ENCODE results near the gene HIGD2B.
"Not testable (repeated sequence)": the region's sequence is repeated elsewhere in the genome, so short reads cannot be mapped to it uniquely, and the experiment has no call there.

HIGD2B gene, protein sequence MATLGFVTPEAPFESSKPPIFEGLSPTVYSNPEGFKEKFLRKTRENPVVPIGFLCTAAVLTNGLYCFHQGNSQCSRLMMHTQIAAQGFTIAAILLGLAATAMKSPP
- 0 to 1.2 (median 0.04) reads per million in 3 experiments for total RNA-seq

DNA sequence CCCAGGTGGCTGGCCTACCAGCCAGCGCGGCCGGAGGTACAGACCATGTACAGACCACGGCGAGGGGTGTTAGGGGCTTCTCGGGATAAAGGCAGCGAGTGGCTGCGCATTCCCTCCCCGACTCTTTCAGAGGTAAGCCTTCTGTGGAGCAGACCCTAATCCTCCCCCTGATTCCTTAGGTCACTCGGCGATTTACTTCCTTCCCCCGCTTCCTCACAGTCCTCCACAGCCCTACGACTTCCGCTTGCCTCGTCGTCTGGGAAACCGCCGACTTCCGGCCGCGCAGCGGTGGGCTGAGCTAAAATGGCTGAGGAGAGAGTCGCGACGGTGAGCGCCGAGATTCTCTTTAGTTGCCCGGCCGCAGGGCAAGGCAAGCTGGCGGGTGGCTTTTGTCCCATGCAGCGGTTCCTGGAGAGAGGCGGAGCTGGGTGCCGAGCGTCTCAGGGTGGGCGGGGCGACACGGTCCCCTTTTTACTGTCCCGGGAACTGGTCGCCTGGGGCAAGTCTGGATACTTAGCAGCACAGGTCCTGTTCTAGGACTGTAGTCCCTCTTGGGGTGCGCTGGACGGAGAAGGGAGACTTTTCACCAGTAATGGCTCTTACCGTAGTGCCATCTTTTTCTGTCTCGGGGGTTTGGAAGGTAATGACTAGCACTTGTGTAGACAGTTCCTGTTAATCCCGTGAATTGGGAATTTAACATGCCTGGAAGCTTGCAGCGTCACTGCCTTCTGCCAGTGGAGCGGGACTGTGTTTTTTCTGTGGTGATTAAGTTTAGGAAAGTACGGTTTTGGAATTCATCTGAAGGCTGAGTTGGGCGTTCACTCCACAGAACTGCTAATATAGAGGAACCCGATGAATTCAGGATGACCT, at the start of gene HIGD2B, which contains the start of gene BBS4:
HIGD2B (minus strand) TSS at position 258 of the 870 bp plus-strand sequence. CDS start 9,808 bp downstream, outside the sequence.
BBS4 (plus strand) TSS at position 283 of the 870 bp plus-strand sequence; CDS start at position 304, 21 bp downstream.
- peak; percentile 83 for DNase-seq

DNA sequence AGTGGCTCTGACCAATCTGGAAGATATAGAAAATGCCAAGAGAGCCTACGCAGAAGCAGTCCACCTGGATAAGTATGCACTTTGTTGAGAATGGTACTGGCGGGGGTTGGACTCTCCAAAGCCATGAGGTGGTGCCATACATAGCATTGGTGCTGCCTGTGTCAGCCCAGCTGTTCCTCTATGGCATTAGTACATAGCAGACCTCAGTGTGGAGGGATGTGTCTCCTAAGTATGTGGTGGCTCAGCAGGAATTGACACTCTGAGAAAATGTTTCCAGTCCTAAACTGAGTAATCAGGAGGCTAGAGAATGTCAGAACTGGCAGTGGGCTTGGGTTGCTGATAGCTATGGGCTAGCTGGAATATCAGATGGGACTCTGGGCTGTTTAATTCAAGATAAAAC, 49.1 kb upstream of the HIGD2B start:
- no peak for DNase-seq

DNA sequence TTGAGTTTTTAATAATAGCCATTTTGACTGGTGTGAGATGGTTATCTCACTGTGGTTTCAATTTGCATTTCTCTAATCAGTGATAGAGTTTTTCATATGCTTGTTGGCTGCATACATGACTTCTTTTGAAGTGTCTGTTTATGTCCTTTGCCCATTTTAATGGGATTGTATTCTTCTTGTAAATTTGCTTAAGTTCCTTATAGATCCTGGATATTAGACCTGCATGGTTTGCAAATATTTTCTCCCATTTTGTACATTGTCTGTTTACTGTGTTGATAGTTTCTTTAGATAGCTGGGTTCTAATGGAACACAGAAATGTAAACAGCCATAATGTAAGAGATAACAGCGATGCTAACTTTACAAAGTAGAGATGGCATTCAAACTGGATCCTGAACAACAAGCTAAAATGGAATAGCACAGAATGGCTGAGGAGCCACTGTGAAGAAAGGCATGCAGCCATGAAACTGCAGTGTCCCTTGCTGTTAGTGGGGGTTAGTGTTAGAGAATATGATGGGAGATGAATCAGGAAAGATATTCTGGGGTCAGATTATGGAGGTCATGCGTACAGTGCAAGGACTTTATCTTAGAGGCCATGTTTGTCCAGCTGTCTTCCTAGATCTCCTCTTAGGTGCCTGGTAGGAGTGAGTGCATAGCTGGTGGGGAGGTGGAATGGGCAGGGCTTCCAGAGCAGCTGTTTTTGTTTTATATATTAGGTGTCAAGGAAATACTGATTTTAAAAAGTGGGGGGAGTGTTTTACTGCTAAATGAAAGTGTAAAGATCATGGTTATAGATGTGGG, 48.2 kb upstream of the HIGD2B start:
- no peak for DNase-seq

DNA sequence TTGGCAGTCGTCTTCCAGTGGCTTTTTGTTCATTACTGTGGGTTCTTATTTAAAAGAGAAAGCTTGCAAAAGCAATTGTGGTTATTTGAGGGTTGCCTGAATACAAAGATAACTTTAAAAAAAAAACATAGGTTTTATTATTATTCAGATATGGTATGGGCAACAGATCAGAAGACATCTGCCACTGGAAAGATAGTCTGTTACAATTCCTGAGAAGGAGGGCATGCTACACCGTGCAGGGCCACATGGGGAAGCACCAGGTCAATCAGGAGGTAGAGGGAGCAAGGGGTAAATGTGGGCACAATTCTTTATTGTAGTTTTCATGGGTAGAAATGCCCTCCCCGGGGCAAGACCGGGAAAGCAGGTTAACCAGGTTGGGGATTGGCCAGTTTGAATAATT, 46.5 kb upstream of the HIGD2B start:
- no peak for DNase-seq

DNA sequence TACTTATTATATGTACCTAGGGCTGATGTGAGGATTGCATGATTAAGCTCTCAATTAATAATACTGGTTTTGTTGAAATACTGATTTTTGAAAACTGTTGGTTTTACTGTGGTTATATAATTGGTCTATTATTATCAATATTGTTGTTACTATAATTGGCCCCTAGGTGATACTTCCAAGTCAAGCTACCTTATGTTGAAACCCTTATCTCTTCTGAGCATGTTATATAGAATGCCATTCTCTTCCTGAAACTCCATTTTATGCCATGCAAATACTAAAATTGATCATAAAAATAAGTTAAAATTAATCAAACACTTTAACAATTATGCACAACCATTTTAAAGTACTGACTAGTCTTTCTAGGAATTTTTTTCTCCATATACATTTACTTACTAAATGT, 46.1 kb upstream of the HIGD2B start:
- DNase-seq: no peak

DNA sequence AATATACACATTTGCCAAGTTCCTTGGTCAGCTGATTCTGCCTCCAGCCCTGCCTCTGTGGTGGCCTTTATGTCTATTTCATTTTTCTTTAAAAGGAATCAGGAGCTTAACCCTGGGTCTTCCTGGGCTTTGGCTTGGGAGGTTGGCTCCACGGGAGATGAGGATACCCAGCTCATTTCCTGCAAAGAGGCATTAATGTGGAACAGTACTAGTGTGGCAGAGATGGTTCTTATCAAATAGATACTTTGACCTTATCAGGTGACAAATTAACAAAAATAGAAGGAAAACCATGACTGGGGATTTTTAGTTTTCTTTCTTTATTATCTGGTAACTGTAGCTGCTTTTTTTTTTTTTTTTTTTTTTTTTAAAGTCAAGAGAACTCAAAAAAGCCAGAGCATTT, 42.8 kb upstream of the HIGD2B start:
- DNase-seq: no peak

DNA sequence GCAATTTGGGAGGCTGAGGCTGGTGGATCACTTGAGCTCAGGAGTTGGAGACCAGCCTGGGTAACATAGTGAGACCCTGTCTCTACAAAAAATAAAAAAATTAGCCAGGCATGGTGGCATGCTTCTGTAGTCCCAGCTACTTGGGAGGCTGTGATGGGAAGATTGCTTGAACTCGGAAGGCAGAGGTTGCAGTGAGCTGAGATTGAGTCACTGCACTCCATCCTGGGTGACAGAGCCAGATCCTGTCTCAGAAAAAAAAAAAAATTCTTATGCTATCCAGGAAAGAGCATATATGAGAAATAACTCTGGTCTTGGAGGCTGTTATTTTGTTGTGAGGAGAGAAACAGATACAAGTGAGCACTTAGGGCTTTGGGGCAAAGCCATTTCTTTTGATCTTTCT, 42.3 kb upstream of the HIGD2B start:
- DNase-seq: not testable (repeated sequence)

DNA sequence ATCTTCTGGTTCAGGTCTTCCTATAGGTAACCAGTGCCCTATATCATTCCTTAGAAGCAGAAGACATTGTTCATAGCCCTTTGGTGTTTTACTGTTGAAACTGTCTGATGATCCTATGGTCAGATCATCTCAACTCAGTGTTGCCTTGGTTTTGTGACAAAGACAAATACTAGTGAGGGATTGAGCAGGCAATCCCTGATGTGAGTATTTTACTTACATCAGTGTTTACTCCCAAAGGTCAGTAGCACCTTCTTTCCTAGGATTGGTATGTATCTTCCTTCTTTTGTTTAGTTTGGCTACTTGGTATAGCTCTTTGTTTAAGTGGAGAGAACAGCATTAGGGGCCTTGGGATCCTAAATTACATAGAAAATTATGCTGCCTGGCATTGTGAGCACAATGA, 41.2 kb upstream of the HIGD2B start:
- no peak for DNase-seq

DNA sequence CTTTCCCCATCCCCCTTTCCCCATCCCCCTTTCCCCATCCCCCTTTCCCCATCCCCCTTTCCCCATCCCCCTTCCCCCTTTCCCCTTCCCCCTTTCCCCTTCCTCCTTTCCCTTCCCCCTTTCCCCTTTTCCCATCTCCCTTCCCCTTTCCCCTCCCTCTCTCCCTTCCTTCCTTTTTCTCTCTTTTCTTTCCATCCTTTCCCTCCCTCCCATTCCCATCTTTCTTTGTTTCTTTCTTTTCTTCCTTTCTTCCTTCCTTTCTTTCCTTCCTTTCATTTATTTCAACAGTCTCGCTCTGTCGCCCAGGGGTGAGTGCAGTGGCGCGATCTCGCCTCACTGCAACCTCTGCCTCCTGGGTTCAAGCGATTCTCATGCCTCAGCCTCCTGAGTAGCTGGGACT, 39.9 kb upstream of the HIGD2B start:
- not testable (repeated sequence) for DNase-seq

DNA sequence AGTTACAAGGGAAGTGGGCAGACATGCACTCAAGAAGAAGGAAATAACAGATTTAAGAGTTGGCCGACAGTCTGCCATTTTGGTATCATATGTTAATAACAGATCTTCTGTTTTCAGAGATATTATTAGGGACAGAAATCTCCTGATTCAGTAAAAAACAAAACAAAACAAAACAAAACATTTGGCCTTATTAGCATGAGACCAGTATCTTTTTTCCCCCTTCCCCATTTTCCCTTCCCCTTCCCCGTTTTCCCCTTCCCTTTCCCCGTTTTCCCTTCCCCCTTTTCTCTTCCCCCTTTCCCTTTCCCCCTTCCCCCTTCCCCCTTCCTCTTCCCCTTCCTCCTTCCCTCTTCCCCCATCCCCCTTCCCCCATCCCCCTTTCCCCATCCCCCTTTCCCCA, 39.5 kb upstream of the HIGD2B start:
- no peak for DNase-seq

DNA sequence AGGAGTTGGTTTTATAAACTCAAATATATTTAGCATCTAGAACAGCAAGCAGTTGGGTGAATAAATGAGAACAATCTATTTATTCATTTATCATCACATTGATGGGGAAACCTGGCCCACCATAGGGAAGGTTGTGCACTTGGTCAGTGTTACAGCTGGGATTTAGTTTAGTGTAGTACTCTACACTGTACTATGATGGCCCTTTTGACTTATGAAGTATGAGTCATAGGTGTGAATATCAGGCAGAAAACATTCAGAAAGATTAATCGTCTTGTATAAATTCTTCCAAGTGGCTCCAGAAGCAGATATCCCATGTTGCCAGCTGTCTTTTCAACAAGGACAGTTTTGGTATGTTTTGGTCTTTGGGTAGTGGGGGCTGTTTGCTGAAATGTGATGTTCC, 38.0 kb upstream of the HIGD2B start:
- no peak for DNase-seq

DNA sequence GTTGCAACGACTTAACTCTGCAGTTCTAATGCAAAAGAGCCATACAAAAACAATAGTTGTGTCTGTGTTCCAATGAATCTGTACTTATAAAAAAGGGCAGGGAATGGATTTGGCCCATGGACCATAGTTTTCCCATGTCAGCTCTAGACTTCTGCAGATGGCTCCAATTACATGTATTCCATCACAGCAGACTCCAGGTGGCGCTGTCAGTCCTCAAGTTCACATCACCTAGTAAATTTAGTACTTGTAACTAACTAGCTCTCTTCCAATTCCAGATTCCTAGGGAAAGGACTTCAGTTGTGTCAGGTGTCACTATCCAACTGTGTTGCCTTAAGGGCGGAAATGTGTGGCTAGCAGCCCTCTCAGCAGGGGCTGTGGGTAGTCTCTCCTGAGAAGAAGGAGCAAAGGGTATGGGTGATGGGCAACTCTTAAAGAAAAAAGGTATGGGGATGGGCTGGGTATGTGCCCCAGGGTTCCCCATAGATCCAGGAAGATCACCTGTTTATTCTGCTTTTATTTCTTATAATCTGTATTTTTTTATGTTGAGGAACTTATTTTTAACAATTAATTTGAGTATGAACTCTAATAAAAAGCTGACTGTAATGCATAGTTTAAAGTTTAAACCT, 36.2 kb upstream of the HIGD2B start:
- peak; percentile 46 for DNase-seq

DNA sequence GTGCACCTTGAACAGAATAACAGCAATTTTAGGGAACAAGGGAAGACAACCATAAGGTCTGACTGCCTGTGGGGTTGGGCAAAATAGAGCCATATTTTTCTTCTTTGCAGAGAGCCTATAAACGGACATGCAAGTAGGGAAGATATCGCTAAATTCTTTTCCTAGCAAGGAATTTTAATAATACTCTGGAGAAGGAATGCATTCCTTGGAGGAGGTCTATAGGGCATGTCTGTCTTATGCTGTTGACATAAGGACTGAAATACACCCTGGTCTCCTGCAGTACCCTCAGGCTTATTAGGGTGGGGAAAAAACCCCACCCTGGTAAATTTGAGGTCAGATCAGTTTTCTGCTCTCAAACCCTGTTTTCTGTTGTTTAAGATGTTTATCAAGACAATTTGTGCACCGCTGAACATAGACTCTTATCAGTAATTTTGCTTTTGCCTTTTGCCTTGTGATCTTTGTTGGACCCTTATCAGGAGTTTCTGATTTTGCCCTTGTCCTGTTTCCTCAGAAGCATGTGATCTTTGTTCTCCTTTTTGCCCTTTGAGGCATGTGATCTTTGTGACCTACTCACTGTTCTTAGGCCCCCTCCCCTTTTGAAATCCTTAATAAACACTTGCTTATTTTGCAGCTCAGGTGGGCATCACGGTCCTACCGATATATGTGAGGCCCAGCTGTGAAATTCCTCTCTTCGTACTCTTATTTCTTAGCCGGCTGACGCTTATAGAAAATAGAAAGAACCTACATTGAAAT, 22.7 kb upstream of the HIGD2B start:
- DNase-seq: not testable (repeated sequence)

DNA sequence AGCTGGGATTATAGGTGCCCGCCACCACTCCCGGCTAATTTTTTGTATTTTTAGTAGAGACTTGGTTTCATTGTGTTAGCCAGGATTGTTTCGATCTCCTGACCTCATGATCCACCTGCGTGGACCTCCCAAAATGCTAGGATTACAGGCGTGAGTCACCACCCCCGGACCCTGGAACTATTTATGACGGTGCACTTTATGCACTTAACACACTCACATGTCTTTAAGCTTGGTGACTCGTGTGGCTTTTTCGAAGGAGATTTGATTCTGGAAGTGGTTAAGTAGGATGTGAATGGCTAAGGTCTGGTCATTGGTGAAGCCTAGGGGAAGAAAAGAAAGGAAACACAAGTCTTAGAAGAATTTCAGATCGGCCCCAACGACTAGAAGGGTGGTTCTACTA, 20.3 kb upstream of the HIGD2B start:
- no peak for DNase-seq

DNA sequence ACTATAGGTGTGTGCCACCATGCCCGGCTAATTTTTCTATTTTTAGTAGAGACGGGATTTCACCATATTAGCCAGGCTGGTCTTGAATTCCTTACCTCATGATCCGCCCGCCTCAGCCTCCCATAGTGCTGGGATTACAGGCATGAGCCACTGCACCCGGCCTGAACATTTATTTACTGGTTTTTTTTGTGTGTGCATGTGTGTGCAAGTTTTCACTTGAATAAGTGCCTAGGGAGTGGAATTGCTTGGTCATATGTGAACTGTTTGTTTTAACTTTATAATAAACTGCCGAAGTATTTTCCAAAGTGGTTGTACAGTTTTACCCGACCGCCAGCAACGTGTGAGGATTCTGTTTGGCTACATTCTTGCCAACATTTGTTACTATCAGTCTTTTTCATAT, 14.1 kb upstream of the HIGD2B start:
- no peak for DNase-seq

DNA sequence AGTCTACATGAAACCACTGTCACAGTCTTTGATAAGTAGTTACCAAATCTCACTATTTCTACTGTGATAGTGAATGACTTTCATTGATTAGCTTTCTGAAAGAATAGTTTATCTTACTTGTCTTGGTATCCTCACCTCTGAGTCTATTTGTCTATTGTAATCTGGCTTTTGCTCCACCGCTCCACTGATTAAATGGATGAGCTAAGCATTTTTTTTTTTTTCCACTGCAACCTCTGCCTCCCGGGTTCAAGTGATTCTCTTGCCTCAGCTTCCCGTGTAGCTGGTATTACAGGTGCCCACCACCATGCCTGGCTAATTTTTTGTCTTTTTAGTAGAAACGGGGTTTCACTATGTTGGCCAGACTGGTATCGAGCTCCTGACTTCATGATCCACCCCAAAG, 13.0 kb upstream of the HIGD2B start:
- no peak for DNase-seq

DNA sequence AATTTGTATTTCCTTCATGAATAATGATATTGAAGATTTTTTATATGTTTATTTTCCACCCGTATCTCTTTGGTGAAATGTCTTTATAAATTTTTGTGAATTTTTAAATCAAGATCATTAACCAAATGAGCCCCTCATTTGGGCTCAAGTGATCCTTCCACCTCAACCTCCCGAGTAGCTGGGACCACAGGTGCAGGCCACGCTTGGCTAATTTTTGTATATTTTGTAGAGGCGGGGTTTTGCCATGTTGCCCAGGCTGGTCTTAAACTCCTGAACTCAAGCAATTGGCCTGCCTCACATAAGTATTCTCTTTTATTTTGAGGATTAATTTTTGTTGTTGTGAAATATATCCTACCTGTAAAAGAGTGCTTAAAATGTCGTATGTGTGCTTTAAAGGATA, 5.0 kb upstream of the HIGD2B start:
- DNase-seq: no peak

DNA sequence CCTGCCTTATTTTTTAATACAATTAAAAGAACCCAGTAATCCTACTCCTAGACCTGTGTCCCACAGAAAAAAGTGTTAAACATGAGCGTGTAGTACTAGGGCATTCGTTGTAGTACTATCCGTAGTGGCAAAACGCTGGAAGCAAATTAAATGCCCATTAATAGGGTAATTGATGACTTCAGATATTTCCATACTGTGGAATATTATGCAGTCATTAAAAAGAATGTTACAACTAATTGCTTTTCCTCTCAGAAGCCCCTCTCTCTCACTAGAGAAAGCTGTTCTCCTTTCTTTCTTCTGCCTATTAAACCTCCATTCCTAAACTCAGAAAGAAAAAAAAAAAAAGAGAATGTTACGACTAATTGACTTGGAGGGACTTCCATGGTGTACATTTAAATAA, 2.7 kb upstream of the HIGD2B start:
- DNase-seq: no peak

DNA sequence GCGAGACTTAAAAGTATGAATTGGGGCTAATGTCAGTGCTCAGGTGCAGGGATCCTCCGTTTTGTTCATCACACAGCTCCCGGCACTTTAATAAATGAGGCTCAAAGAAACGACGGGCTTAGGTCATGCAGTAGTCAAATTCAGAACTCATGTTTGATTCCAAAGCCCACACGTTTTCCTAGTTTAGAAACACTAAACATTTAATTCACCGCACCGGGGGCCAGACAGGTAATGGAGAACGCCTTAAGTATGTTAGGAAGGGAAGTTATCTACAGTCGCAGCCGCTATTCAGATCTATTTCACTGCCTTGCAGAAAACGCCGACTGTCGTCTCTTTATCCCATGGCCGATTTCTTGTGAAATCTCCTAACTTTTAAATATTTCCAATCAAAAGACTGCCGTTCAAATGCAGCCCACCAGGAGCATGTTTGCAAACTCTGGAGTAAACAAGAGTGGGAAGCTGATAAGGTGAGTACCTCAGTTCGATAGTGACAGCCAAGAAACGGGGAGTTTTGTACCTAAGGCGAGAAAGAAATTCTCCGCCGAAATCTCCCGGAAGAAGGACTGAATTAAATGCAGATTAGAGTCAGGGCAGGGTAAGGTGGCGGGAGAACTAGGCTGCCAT, 569 bp downstream of the HIGD2B start:
- DNase-seq: no peak

DNA sequence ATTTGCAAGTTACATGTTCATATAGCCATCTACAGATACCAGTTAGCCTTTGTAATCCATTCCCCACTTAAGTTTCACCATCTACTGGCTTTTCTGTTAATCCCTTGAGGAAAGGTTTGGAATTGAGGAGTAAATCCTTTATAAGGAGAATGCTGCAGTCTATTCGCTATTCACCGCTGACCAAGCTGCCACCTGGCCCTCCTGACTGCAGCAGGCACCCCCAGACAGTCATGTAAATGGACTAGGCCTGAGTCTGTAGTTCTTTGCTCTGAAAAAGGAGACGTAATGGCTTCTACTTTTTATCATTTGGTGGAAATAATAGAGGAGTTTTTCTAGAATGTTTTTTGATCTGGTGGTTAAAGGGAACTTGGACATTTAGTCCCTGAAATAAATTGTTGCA, 3.2 kb downstream of the HIGD2B start:
- no peak for DNase-seq

DNA sequence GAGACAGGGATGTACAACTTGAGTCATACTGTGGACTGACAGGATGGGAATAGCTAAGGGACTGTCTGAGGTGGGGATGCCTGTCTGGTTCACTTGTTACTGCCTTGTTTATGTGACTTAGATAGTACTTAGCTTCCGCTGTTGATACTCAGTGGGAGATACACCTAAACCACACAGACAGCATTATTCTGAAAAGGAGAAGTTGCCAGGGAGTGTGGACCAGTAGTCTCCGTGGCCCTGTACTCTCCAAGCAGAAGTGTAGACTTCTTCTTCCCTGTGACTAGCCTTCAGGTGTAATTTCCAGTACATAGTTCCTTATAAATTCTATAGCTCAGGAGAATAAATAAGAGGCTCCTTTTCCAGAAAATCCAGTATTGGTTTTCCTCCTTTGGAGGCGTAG, 5.1 kb downstream of the HIGD2B start:
- no peak for DNase-seq

DNA sequence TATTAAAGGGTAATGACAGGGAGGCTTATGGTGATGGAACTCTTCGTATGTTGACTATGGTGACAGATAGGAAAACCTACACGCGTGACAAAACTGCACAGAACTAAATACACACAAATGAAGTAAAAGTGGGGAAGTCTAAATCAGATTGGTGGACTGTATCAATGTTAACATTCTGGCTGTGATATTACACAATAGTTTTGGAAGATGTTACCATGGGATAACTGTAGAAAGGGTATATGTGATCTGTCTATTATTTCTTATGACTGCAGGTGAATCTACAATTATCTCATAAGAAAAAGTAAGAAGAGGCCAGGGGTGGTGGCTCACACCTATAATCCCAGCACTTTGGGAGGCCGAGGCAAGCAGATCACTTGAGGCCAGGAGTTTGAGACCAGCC, 9.1 kb downstream of the HIGD2B start:
- no peak for DNase-seq

All from central memory CD4-positive, alpha-beta T cell (primary cell).